ENCODE data around the gene MACO1.
A peak's percentile ranks its signal among the peaks of the same experiment; 100 is the strongest.
"Not testable (repeated sequence)": the region's sequence is repeated elsewhere in the genome, so short reads cannot be mapped to it uniquely, and the experiment has no call there.

MACO1 gene

GRCh38 chr1:25430073-25430966, at the start of gene MACO1:
Gene MACO1 (plus strand): TSS chr1:25430897. CDS start chr1:25431099, 202 bp downstream.
- DNase-seq, result peak; percentile 93

- DNase-seq, result not testable (repeated sequence)
These were observed 48.2 kb upstream of the MACO1 start for GRCh38 chr1:25382543-25382942.

- DNase-seq, result not testable (repeated sequence)
These were observed 47.6 kb upstream of the MACO1 start for GRCh38 chr1:25383090-25383489.

GRCh38 chr1:25383875-25384274, 46.8 kb upstream of the MACO1 start:
- not testable (repeated sequence) for DNase-seq

- not testable (repeated sequence) for DNase-seq
These were observed 43.6 kb upstream of the MACO1 start for GRCh38 chr1:25387096-25387495.

GRCh38 chr1:25388691-25389090, 42.0 kb upstream of the MACO1 start:
- DNase-seq, result not testable (repeated sequence)

GRCh38 chr1:25389721-25390120, 41.0 kb upstream of the MACO1 start:
- DNase-seq, result not testable (repeated sequence)

- no peak for DNase-seq
These were observed 37.9 kb upstream of the MACO1 start for GRCh38 chr1:25392841-25393240.

- not testable (repeated sequence) for DNase-seq
These were observed 33.1 kb upstream of the MACO1 start for GRCh38 chr1:25397549-25397948.

GRCh38 chr1:25398079-25398478, 32.6 kb upstream of the MACO1 start:
- DNase-seq, result not testable (repeated sequence)

- not testable (repeated sequence) for DNase-seq
These were observed 27.5 kb upstream of the MACO1 start for GRCh38 chr1:25402947-25403803.

- DNase-seq, result not testable (repeated sequence)
These were observed 24.9 kb upstream of the MACO1 start for GRCh38 chr1:25405731-25406305.

GRCh38 chr1:25409641-25410427, 20.9 kb upstream of the MACO1 start:
- DNase-seq, result not testable (repeated sequence)

GRCh38 chr1:25412872-25413623, 17.6 kb upstream of the MACO1 start:
- DNase-seq, result not testable (repeated sequence)

- not testable (repeated sequence) for DNase-seq
These were observed 16.5 kb upstream of the MACO1 start for GRCh38 chr1:25414157-25414556.

GRCh38 chr1:25414578-25414977, 16.1 kb upstream of the MACO1 start:
- DNase-seq, result not testable (repeated sequence)

- DNase-seq, result not testable (repeated sequence)
These were observed 13.4 kb upstream of the MACO1 start for GRCh38 chr1:25417280-25417679.

- not testable (repeated sequence) for DNase-seq
These were observed 11.4 kb upstream of the MACO1 start for GRCh38 chr1:25419339-25419738.

GRCh38 chr1:25420715-25421114, 10.0 kb upstream of the MACO1 start, which contains the start of gene RHCE:
Gene RHCE (minus strand): TSS chr1:25420825. CDS start chr1:25420786, 39 bp downstream.
- DNase-seq, result not testable (repeated sequence)

- not testable (repeated sequence) for DNase-seq
These were observed 7.5 kb upstream of the MACO1 start for GRCh38 chr1:25423206-25423605.
